ENCODE measurements around the gene FAM89A. TPM values are rescaled to one million over a fixed set of nuclear protein-coding genes. Genes with fewer than 3 reads are reported as not detected.

The FAM89A gene
- total and polyA plus RNA-seq, 2 of the 8 experiments (the other 6 are each of a cell fraction or from before 2014, with no cell fraction given): 2.1 to 2.2 TPM

DNA sequence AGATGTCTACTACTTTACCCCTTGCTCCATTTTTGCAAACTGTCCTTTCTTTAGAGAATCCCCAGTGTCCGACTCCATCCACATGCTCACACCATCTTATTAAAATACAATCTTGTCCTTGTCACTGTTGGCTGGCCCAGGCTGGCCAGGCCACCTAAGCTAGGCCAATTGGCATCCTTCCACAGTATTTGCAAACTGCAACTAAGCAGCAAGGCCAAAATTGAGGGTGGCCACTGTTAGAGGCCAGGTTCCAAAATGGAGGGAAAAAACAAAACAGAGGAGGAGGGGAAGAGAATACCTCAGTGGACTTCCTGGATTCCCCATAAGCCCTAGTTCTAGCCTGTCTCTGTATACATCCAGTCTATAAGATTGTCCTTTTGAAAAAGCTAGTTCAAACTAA lies 4.3 kb downstream of the FAM89A start:
- POLR2A ChIA-PET (ENCODE audit: partially characterized antibody): interaction anchor here (1.7 kb wide), 1 partner anchor 9 kb away, joined by 4 read pairs; no protein-coding TSS in a partner anchor
- Histone ChIP-seq H3K9ac (replicated peaks in 1 of 4; ENCODE audit: extremely low read depth in 1 of 4, low read depth in 3 of 4, low read length in 3 of 4) (no peak overlapping the region), H4K91ac (replicated peaks; ENCODE audit: insufficient read length, low read length) (no peak overlapping the region), H3K23me2 (ENCODE audit: low read depth, low read length) (peaks cover 10% of the 10 kb centered on the region; the same call in 1 of the 2 replicates), H3K9me3 (ENCODE audit: insufficient read depth in 2 of 2, low read depth in 1 of 2, low read length in 1 of 2) (no peaks in the 10 kb centered on the region), H3K4ac (replicated peaks; ENCODE audit: insufficient read length, low read depth, low read length) (no peak overlapping the region), H2BK120ac (replicated peaks; ENCODE audit: low read depth, low read length) (no peak overlapping the region), H3K56ac (replicated peaks; ENCODE audit: insufficient read length, low read depth, low read length) (no peak overlapping the region), H4K8ac (ENCODE audit: extremely low read depth, insufficient read depth, low read length) (no peak overlapping the region), H4K20me1 (replicated peaks in 1 of 2; ENCODE audit: control insufficient read depth in 1 of 2, insufficient read depth in 2 of 2, low read length in 2 of 2) (peaks cover 2 to 9% of the 10 kb centered on the region in 2 experiments), H3K36me3 (ENCODE audit: control insufficient read depth in 2 of 4, insufficient read depth in 4 of 4, low read length in 3 of 4) (no peaks in the 10 kb centered on the region; a peak in 1 of 8 replicates), H3K4me3 (ENCODE audit: extremely low read depth in 1 of 4, insufficient read depth in 2 of 4, low read depth in 3 of 4, low read length in 4 of 4) (no peak overlapping the region), H4K5ac (ENCODE audit: insufficient read length, low read depth, low read length) (no peak overlapping the region), H3K18ac (ENCODE audit: extremely low read depth, low read length) (no peak overlapping the region), H3K4me1 (replicated peaks in 1 of 4; ENCODE audit: control insufficient read depth in 3 of 4, insufficient read depth in 4 of 4, low read length in 3 of 4) (peaks cover 0 to 5% (median 2%) of the 10 kb centered on the region in 4 experiments; a peak in 5 of 7 replicates), H2BK5ac (ENCODE audit: low read depth, low read length) (no peak overlapping the region), H3K27me3 (replicated peaks in 1 of 4; ENCODE audit: control insufficient read depth in 3 of 4, extremely low read depth in 1 of 4, insufficient read depth in 3 of 4, low read length in 3 of 4) (peaks cover 19 to 39% (median 35%) of the 10 kb centered on the region in 4 experiments), H3K79me1 (ENCODE audit: low read depth, low read length) (no peaks in the 10 kb centered on the region), H3K23ac (ENCODE audit: insufficient read length) (no peak overlapping the region), H2AK5ac (ENCODE audit: low read depth, low read length) (no peak overlapping the region), H2BK20ac (ENCODE audit: low read length) (no peak overlapping the region), H2BK12ac (ENCODE audit: low read depth, low read length) (no peak overlapping the region), H2BK15ac (ENCODE audit: low read length) (no peak overlapping the region), H3K4me2 (ENCODE audit: insufficient read depth in 1 of 2, low read depth in 2 of 2, low read length in 2 of 2) (no peak overlapping the region), H3K79me2 (ENCODE audit: control insufficient read depth in 1 of 2, insufficient read depth in 2 of 2, low read length in 2 of 2) (no peaks in the 10 kb centered on the region), H2AFZ (ENCODE audit: low read length) (no peak overlapping the region), H3K14ac (ENCODE audit: insufficient read length) (no peak overlapping the region), H3K27ac (ENCODE audit: low read depth, low read length) (no peak overlapping the region)
- CTCF ChIA-PET (ENCODE audit: partially characterized antibody): interaction anchor here (1.0 to 1.4 kb wide), 4 partner anchors 18 to 171 kb away, joined by 3 to 5 read pairs (median 4); no protein-coding TSS in a partner anchor
- FAIRE-seq (no peak), DNase-seq (ENCODE audit: low read depth in 1 of 2, low spot score in 2 of 2) (no peak)
- 58% methylated on average over 1 of the region's 1 CpG; no CpG with 5 or more reads in 1 of the 2 experiments for WGBS, 2 experiments (ENCODE audit: extremely low coverage in 1 of 2, insufficient coverage in 1 of 2, insufficient read length in 1 of 2, insufficient replicate concordance in 2 of 2, low coverage in 1 of 2, low lambda C conversion rate in 2 of 2, missing lambda C conversion rate in 1 of 2)
- TF ChIP-seq RNF2 (IDR thresholded peaks at IDR 0.05; ENCODE audit: borderline replicate concordance, low read depth, low read length, missing control alignments, poor library complexity, severe bottlenecking) (no peak), SIN3A (conservative IDR thresholded peaks at IDR 0.05 in 1 of 2, IDR thresholded peaks at IDR 0.05 in 1 of 2; ENCODE audit: low read depth in 1 of 2, low read length in 2 of 2) (no peak), CBX8 (IDR thresholded peaks at IDR 0.05; ENCODE audit: borderline replicate concordance, low read depth, low read length) (no peak), TAF1 (IDR thresholded peaks at IDR 0.05; ENCODE audit: low read depth, low read length) (no peak), ASH2L (IDR thresholded peaks at IDR 0.05; ENCODE audit: low read length) (no peak), JUN (IDR thresholded peaks at IDR 0.05; ENCODE audit: low read depth, low read length) (no peak), YY1 (IDR thresholded peaks at IDR 0.05; ENCODE audit: low read depth, low read length) (no peak), GTF2F1 (IDR thresholded peaks at IDR 0.05; ENCODE audit: borderline replicate concordance, low read depth, low read length) (no peak)
- TF ChIP-seq, protein P1, sequence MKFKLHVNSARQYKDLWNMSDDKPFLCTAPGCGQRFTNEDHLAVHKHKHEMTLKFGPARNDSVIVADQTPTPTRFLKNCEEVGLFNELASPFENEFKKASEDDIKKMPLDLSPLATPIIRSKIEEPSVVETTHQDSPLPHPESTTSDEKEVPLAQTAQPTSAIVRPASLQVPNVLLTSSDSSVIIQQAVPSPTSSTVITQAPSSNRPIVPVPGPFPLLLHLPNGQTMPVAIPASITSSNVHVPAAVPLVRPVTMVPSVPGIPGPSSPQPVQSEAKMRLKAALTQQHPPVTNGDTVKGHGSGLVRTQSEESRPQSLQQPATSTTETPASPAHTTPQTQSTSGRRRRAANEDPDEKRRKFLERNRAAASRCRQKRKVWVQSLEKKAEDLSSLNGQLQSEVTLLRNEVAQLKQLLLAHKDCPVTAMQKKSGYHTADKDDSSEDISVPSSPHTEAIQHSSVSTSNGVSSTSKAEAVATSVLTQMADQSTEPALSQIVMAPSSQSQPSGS (IDR thresholded peaks at IDR 0.05; ENCODE audit: low read length): no peak
